Muscle of back (tissue), 11 donors: ENCODE results near the gene ACTR1A. TPM values are rescaled to one million over a fixed set of nuclear protein-coding genes. Genes with fewer than 3 reads are reported as not detected.
"Not testable (repeated sequence)": the region's sequence is repeated elsewhere in the genome, so short reads cannot be mapped to it uniquely, and the experiment has no call there.

Experiments used
- DNase-seq, 3 donors: peaks; one replicate each; pipeline versions ENCODE4 v3.0.0 to v3.0.0-alpha.2; 2013
- polyA plus RNA-seq, 10 donors: library from polyadenylated mRNA; unstranded; fragments of 120-200 nt; gene quantifications; one replicate each; pipeline ENCODE4 v1.2.1, GENCODE V29; 2013; ENCODE audit not compliant: insufficient read length in 10 of 10

Gene ACTR1A
- polyA plus RNA-seq, 10 donors = 72.6 to 104 (median 79.8) TPM

- DNase-seq = no peak
Observed at GRCh38 chr10:102519246-102519825, 16.8 kb upstream of the ACTR1A start.

DNA sequence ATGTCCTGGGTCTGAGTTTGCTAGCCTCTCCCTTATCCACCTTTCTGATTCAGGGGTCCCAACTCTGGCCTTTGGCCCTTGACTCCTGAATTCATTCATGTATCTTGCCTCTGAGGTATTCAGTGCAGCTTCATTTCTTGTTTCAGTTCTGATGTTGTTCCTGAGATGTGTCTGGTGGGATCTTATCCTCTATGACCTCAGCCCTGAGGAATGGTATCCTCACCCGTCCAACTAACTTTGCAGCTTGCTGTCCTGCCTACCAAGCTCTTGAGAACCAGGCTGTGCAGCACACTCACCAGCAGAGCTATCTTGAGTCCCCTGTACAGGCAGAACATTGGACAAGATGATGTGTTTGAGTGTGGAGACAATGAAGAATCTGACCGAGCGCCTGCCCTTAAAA lies 15.0 kb upstream of the ACTR1A start:
- DNase-seq = peak in 1 of 3 donors; percentile 7

DNA sequence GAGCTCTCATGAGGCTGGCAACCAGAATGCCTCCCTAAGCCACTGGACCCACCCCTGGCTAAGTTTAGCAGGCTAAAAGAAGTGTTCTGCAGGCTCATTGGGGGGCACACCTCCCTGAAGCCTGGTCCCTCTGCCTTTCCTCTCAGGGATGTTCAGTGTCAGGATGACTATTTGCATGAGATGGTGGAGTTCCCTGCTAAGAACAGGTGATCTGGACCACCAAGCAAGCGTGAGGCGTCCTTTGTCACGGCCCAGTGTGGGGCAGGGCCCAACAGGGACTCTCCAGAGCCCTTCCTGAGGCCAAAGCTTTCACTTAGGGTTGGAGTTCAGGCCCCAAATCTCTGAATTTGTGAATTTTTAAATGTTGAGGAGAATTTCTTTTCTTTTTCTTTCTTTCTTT lies 13.2 kb upstream of the ACTR1A start:
- DNase-seq = no peak

DNA sequence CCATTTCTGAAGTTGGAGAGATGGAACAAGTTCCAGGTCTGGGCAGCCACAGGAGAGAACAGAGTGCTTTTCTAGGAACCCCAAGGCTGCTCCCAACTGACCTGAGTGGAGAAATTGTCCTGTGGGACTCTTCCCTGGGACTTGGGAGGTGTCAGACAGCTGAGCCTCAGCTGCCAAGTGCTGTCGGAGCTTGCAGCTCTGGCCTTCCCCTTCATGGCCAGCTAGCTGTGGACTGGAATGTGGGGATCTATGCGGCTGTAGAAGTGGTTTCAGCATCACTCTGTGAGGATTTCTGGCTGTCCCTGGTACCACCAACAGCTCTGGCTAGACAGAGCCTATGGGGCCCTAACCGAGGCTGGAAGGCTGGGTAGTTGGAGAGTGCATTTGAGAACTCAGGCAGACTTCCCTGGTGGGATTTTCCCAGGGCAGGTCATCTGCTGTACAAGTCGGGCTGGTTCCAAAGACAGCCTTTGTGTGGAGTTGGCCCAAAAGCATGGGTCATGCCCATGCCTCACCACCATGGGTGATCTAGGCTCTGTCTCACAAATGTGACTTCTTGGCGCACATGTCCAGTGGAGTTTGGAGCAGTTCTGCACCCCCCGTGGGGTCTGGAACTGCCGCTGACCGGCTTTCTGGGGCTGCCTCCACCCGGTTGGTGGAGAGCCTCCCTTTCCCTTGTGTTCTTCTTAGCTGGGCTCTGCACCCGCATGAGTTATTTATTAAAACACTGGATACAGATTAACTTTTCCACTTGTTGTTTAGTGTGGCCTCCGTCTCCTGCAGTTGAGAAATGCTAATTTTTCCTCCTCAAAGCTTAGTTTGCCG lies 12.2 kb upstream of the ACTR1A start:
- DNase-seq = peak in 1 of 3 donors; percentile 31

DNA sequence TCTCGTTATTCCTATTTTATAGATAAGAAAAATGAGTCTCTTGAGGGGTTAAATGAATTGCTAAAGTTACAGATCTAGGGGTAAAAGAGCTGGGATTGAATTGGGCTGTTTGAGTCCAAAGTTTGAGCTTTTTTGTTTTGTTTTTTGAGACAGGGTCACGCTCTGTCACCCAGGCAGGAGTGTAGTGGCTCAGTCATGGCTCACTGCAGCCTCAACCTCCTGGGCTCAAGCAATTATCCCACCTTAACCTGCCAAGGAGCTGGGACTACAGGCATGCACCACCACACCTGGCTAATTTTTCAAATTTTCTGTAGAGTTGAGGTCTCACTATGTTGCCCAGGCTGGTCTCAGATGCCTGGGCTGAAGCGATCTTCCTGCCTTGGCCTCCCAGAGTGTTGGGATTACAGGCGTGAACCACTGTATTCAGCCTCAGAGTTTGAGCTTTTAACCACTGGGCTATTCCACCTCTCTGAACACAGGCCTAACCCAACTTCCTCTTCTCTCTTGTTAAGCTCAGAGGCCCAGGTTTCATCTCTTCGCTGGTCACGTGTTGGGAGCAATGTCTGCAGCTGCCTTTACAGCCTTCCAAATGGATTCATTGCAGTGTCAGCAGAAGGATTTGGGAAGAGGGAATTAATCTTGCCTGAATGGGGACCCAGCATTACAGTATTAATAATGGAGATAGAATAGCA lies 9.2 kb upstream of the ACTR1A start:
- peak; percentile 45 to 80 (median 52) for DNase-seq

DNA sequence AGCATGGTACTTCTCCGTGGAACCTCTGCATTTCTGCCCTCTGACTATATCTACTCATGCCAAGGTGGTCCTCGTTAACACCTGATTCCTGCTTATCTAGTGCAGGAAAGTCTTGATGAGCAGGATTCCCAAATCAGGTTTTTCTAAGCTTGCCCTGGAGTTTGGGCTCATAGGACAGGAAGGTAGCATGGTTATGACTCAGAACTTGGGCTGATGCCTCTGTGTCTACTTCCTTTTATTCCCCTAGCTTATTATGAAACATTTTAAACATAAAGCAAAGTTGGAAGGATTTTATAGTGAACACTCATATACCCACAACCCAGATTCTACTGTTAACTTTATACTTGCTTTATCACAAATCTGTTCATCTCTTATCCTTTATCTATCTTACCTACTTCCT lies 6.9 kb upstream of the ACTR1A start:
- DNase-seq = no peak

GRCh38 chr10:102508506-102508905 lies 6.0 kb upstream of the ACTR1A start:
- DNase-seq = no peak

GRCh38 chr10:102507521-102507920 lies 5.0 kb upstream of the ACTR1A start:
- no peak for DNase-seq

DNA sequence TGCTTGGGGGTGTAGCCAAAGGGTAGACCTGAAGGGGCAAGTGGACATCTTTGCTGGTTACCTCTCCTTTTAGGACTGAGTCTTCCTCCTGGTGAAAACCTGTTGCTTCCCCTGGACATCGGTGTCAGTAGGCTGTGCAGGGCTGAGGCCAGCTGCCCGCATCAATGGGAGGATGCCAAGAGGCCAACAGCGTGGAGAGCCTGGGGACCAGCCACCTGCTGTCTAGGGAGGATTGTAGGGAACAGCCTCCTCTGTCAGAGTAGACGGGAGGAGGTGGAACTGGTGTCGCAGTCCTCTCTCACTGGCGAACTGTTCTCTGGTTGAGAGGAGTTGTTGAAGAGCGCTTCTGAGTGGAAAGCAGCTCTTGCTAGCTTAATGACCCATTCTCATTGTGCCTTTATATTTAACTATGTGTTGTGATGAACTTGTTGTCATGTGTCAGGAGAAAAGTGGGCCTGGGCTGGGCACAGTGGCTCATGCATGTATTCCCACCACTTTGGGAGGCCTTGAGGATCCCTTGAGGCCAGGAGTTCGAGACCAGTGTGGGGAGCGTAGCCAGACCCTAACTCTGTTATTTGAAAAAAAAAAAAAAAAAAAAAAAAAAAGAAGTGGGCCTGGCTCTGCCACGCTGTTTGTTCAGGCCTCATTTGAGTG lies 3.1 kb upstream of the ACTR1A start:
- DNase-seq = peak in 2 of 3 donors; percentile 35 to 38

- peak in 1 of 3 donors; percentile 11 for DNase-seq
Observed at GRCh38 chr10:102504976-102505300, 2.4 kb upstream of the ACTR1A start.

DNA sequence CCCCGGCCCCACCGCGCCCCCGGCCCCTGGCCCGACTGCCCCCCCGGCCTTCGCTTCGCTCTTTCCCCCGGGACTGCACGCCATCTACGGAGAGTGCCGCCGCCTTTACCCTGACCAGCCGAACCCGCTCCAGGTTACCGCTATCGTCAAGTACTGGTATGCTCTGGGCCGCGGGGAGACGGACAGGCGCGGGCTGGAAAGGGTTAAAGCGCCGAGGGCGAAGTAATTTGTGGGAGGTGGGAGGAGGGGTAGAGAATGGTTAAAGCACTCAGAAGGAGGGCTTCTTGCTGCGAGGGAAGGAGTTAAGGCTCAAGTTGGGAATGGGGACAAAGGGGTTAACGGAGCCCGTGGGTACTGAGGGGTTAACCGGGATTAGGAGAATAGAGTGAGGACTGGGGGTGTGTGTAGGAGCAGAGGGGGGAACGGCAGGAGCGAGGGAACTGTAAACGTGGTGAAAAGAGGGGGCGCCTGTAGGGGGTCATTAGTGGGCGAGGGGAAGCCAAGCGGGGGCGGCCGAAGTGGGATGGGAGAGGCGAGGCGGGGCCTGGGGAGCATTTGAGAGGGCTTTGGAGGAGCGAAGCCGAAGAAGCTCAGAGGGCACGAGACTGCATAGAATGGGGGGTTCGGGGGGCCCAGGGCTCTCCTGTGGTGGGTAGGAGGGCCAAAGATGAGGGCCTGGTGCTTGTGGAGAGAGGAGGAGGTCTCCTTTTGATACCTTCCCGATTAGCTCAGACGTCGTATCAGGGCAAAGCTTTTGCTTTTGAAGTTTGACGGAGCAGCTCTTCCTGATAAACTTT lies 1.9 kb upstream of the ACTR1A start:
- DNase-seq = peak; percentile 11 to 80 (median 36)

DNA sequence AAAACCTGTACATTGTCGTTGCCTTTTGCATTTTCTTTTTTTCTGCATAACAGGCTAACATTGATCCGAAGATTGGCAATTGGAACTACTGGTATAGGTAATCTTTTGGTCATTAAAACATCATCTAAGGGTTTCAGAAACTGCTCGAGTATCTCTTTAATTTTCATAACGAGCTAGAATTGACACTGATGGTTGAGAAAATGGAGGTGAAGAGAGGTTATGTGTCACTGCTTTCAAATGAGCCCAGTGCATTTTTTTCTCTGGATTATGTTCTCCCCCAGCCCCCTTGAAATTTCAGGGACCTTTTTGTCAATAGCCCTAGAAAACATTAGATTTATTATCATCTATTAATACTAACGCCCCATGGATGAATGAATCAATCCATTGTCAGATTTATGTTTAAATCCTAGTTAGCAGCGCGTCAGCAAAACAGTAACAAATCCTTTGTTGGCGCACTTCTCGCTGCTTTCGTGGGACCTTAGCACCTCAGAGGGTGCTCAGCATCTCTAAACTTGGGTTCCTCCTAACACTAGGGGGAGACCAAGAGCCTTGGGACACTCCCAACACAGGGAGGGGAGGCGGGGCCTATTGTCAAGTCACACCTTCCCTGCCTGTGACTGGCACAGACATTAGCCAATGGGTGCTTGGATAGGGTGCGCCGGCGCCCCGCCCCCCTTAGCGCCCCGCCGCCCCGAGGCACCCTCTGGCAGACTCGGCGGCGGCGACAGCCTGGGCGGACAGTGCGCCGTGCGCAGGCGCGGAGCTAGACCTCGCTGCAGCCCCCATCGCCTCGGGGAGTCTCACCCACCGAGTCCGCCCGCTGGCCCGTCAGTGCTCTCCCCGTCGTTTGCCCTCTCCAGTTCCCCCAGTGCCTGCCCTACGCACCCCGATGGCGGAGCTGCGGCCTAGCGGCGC lies 1.0 kb upstream of the ACTR1A start, which contains the start of gene SUFU:
SUFU (plus strand) TSS at position 709 of the 915 bp plus-strand sequence; CDS start at position 890, 181 bp downstream.
- peak; percentile 98 to 99 (median 98) for DNase-seq

DNA sequence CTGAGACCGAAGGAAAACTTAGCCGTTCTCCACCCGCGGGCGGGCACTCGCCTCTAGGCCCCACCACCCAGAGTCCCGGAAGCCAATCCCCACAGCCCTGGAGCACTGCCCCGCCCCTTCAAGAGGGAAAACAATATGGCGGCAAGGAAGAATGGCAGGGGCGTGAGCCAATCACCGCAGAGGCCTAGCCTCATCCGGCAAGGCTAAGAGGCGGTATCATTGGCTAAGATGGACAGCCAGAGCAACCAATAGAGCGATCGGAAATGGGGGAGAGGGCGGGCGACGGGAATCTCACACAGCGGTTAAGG lies 529 bp downstream of the ACTR1A start:
- DNase-seq = peak; percentile 99 to 100 (median 100)

DNA sequence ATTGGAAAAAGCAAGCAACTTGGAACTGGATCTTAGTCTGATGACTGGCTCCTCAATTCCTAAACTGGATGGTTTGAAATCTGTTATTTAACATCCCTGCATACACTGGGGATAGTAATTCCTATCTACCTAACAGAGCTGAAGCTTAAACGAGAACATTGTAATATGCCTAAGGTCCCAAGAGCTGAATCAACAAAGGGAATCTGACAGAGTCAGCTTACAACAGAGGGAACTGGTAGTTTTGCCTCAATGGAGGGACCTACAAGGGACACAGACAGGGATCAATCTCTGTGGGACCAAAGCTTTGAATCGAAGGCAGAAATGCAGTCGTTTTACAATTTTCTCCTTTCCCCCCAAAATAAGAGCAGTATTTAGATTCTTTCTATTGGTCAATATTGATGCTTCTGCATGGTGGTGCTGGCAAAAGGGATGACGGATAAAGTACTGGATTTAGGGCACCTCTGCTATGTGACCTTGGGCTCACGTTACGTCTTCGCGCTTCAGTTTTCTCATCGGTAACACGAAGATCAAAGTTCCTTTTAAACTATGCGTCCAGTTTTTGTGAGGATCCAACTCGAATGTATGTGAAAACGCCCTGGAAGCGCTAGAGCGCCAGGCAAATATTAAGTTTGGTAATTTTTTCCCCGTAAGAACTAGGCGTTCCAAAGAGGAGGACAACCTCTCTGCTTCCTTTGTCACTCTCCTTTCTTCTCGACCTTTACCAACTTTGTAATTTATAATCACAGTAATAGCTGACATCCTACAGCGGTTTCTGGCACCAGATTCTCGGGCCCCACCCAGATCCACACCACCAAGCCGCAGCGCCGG lies 1.1 kb downstream of the ACTR1A start:
- no peak for DNase-seq

DNA sequence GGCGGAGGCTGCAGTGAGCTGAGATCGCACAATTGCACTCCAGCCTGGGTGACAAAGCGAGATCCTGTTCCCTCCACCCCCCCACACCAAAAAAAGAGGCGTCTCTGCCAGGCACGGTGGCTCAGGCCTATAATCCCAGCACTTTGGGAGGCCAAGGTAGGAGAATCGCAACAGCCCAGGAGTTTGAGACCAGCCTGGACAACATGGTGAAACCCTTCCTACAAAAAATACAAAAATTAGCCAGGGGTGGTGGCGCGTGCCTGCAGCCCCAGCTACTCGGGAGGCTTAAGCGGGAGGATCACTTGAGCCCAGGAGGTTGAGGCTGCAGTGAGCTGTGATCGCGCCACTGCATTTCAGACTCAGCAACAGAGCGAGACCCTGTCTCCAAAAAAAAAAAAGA lies 1.8 kb downstream of the ACTR1A start:
- not testable (repeated sequence) for DNase-seq

DNA sequence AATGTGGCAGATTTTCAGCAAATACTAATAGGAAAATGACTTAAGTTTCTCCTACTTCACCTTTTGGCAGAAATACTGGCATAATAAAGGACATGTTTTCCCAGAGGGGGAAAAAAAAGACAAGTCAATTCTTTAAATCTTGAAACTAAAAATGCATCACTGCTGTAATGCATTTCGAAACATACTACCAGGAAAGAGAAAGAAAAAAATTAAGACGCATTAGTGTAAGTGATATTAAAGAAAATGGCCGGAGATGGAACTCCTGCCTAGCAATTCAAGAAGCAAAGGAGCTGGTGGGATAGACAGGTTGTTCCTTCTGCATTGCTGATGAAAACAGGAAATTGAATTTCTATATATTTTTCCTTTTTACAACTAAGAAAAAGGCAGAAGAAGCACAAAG lies 3.2 kb downstream of the ACTR1A start:
- no peak for DNase-seq

DNA sequence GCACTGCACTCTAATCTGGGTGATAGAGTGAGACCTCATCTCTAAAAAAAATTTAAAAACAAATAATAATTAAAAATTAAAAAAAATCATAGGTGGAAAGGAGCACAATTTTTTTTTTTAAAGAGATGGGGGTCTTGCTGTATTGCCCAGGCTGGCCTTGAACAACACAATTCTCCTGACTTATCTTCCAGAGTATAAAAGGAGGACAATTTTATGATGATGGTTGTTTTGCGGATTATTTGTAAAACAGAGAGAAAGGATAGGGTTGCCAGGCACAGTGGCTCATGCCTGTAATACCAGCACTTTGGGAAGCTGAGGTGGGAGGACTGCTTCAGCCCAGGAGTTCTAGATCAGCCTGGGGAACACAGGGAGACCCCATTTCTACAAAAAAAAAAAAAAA lies 5.0 kb downstream of the ACTR1A start:
- no peak for DNase-seq

GRCh38 chr10:102493771-102494170 lies 8.7 kb downstream of the ACTR1A start:
- DNase-seq = no peak

DNA sequence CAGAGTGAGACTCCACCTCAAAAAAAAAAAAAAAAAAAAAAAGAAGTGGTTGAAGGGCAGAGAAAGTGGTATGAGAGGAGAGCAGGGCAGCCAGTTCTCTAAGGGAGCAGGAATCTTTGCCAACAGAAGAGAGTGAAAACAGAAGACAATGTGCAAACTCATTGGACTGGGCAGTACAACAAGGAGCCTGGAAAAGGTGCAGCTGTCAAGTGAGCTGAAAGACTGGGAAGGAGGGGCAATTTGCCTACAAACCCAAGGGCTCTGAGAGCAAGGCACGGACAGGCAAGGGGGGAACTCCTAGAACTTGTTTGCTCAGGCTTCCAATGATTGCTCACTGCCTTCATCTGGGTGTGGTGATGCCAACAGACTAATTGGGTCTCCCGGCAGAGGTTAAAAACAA lies 9.5 kb downstream of the ACTR1A start:
- no peak for DNase-seq
